Stimulated activated CD8-positive, alpha-beta memory T cell treated with anti-CD3 and anti-CD28 coated beads, Interleukin-15, amount 100 ng/mL, for 24 hours (primary cell): ENCODE measurements around the gene SPEM2.
"Not testable (repeated sequence)": the region's sequence is repeated elsewhere in the genome, so short reads cannot be mapped to it uniquely, and the experiment has no call there.

Experiments used
- DNase-seq: peaks from one replicate; pipeline ENCODE4 v3.0.0-alpha.2; 2020; ENCODE audit warnings: low read depth

Gene SPEM2

GRCh38 chr17:7471729-7472128 is 46.3 kb downstream of the SPEM2 start:
- DNase-seq = no peak

DNA sequence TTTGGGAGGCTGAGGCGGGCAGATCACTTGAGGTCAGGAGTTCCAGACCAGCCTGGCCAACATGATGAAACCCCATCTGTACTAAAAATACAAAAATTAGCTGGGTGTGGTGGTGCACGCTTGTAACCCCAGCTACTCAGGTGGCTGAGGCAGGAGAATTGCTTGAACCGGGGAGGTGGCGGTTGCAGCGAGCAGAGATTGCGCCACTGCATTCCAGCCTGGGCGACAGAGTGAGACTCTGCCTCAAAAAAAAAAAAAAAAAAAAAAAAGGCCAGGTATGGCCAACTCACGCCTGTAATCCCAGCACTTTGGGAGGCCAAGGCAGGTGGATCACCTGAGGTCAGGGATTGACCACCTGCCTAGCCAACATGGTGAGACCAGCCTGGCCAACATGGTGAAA is 49.4 kb downstream of the SPEM2 start:
- DNase-seq = not testable (repeated sequence)

- DNase-seq = no peak
Observed at GRCh38 chr17:7475764-7476422, 50.5 kb downstream of the SPEM2 start.

- DNase-seq = no peak
Observed at GRCh38 chr17:7476494-7476893, 51.1 kb downstream of the SPEM2 start.

DNA sequence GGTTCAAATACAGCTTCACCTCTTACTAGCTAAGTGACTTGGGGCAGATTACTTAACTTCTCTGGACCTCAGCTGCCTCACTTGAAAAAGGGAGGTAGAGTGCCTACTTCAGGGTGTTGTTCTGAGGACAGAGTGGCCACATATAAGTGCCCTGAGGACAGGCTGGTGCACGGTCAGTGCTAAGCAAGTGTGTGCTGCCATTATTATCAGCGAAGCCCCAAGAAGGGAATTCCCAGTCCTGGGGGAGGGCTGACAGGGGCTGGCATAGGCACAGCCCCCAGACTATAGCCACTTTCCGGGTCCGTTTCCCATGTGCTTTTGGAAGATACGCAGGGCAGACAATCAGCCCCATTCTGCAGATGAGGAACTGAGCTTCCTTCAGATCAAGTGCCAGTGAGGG is 51.5 kb downstream of the SPEM2 start:
- DNase-seq = no peak
